ENCODE measurements around the gene IRX6. TPM values are rescaled to one million over a fixed set of nuclear protein-coding genes. Genes with fewer than 3 reads are reported as not detected.

The IRX6 gene
- total and polyA plus RNA-seq, 7 experiments from 2014 or later, result not detected

DNA sequence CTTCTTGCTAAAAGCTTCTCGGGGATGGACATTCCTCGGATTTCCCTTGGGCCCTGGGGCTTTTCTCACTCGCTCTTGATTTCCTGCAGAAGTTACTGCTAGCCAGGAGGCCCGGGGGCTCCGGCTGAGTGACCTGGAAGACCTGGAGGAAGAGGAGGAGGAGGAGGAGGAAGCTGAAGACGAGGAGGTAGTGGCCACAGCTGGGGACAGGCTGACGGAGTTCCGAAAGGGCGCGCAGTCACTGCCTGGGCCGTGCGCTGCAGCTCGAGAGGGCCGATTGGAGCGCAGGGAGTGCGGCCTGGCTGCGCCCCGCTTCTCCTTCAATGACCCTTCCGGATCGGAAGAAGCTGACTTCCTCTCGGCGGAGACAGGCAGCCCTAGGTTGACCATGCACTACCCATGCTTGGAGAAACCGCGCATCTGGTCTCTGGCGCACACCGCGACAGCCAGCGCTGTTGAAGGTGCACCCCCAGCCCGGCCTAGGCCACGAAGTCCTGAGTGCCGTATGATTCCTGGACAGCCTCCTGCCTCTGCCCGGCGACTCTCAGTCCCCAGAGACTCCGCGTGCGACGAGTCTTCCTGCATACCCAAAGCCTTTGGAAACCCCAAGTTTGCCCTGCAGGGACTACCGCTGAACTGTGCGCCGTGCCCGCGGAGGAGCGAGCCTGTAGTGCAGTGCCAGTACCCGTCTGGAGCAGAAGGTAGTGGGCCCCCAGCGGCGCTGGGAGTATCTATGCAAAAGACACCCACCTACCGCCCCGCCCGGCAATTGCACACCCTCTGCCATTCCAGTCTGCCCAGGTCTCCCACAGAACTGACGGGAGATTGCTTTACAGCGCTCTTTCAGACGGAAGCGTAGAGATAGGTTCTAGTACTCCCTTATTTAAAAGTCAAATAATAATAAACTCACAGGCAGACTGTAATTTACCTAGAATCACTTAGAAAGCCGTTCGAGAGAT is 4.9 kb downstream of the IRX6 start:
- ChIA-PET CTCF (no interaction called here), POLR2A (no interaction called here)
- Histone ChIP-seq H3K36me3 (ENCODE audit: control insufficient read depth in 2 of 3, insufficient read depth in 3 of 3, low read length in 3 of 3) (no peaks in the 10 kb centered on the region), H3K27ac (ENCODE audit: low read depth, low read length) (no peak overlapping the region), H3K9me3 (ENCODE audit: control insufficient read depth in 2 of 3, low read length in 3 of 3) (no peaks in the 10 kb centered on the region), H3K4me1 (ENCODE audit: control insufficient read depth in 2 of 2, insufficient read depth in 2 of 2, low read length in 2 of 2) (no peaks in the 10 kb centered on the region), H3K4me3 (ENCODE audit: low read length) (no peak overlapping the region), H3K27me3 (ENCODE audit: control insufficient read depth in 2 of 2, insufficient read depth in 2 of 2, low read length in 2 of 2) (no peaks in the 10 kb centered on the region)
- DNase-seq, result no peak
- peaks cover 0 to 3% (median 0%) of the 10 kb centered on the region in 5 donors for H3K36me3 Mint-ChIP-seq
- H3K9me3 Mint-ChIP-seq, result peaks cover 0 to 7% (median 0%) of the 10 kb centered on the region in 11 donors
- intact Hi-C loops (cut with micrococcal nuclease), result loop anchor here in 1 of 2 donors (5.0 kb wide), 1 partner anchor 397 kb away; the partner anchor contains the start of gene IRX5
- peaks cover 61 to 85% (median 82%) of the 10 kb centered on the region in 5 donors for H3K27me3 Mint-ChIP-seq
- no peak overlapping the region for H3K4me3 Mint-ChIP-seq
- ATAC-seq, result no peak
- H3K27ac Mint-ChIP-seq, result no peak overlapping the region
- peaks cover 0 to 12% (median 7%) of the 10 kb centered on the region in 7 donors for H3K4me1 Mint-ChIP-seq

DNA sequence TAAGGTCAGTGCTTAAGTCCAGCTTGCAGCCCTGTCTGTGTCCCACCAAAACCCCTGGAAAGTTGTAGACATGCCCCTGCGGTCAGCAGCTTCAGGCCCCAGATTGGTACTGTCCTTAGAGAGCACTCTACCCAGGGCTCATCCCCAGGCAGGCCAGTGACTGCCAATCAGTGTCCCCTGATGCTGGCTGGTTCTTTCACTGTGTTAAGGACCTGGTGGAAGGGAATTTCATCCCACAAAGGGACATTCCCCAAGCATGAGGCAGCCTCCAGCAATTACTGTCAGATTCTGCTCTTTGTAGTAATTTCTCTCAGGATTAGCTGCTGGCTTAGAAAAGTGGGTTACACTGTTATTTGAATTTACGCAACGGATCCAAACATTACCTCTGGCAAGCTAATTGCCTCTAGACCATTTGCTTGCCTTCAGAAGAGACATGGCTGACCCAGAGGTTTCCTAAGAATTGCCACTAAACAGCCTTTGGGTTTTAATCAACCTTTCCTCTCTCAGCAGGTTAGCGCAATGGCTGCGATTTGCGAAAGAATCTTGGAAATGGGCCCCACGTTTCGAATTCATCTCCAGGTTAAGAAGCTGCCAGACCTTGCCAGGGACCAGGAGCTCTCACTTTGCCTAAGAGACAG is 5.9 kb downstream of the IRX6 start:
- H3K36me3 Mint-ChIP-seq, result peaks cover 0 to 3% (median 0%) of the 10 kb centered on the region in 5 donors
- H3K27ac Mint-ChIP-seq, result no peak overlapping the region
- no peak overlapping the region for H3K4me3 ChIP-seq (ENCODE audit: low read length)
- no peaks in the 10 kb centered on the region for H3K27me3 ChIP-seq (ENCODE audit: control insufficient read depth in 2 of 2, insufficient read depth in 2 of 2, low read length in 2 of 2)
- peaks cover 61 to 90% (median 80%) of the 10 kb centered on the region in 5 donors for H3K27me3 Mint-ChIP-seq
- no peak for ATAC-seq
- no peaks in the 10 kb centered on the region for H3K4me1 ChIP-seq (ENCODE audit: control insufficient read depth in 2 of 2, insufficient read depth in 2 of 2, low read length in 2 of 2)
- H3K36me3 ChIP-seq (ENCODE audit: control insufficient read depth in 2 of 3, insufficient read depth in 3 of 3, low read length in 3 of 3), result no peaks in the 10 kb centered on the region
- H3K9me3 ChIP-seq (ENCODE audit: control insufficient read depth in 2 of 3, low read length in 3 of 3), result no peaks in the 10 kb centered on the region
- ChIA-PET POLR2A (no interaction called here), CTCF (no interaction called here)
- no peak overlapping the region for H3K27ac ChIP-seq (ENCODE audit: low read depth, low read length)
- intact Hi-C loops (cut with micrococcal nuclease), result loop anchor here in 1 of 2 donors (5.0 kb wide), 1 partner anchor 398 kb away; the partner anchor contains the start of gene IRX5
- H3K4me3 Mint-ChIP-seq, result no peak overlapping the region
- DNase-seq, result no peak
- peaks cover 0 to 7% (median 0%) of the 10 kb centered on the region in 11 donors for H3K9me3 Mint-ChIP-seq
- H3K4me1 Mint-ChIP-seq, result peaks cover 0 to 12% (median 7%) of the 10 kb centered on the region in 7 donors

DNA sequence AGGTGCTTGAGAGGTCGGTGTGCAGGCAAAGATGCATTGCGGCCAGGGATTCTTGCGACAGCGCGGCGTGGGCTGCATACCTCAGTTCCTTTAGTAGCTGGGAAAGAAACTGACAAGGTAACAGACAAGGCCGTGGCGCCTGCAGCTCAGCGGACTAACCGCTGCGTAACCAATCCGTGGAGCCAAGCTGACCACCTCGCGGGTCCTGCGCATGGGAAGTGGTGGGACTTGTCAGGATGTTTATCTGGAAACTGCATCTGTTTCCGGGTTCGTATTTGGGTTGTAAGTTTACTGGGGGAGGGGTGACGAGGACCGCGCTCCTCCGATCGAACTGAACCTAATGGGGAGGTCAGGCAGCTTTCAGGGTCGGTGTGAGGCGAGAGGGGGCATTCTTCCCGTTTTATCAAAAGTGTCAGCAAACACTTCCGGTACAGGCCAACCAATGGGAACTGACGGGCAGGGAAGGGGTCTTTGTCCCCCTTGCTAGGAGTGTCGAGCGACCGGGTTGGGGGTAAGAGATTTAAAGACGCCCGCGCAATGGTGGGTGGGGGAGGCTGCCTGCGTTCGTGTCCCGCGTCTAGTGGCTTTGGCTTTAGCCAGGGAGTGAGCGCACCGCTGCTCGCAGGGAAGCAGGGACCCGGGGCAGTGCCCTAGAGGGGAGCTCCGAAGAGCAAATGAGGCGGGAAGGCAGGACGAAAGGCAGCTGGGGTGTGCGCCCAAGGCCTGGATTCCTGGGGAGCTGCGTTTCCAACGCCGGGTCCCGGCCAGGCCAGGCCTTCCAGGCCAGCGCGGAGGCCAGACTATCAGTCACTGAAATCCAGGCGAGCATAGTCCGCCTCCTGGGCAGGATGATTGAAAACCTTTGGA is 7.0 kb downstream of the IRX6 start:
- H3K36me3 Mint-ChIP-seq, result peaks cover 0 to 3% (median 0%) of the 10 kb centered on the region in 5 donors
- H3K27me3 ChIP-seq (ENCODE audit: control insufficient read depth in 2 of 2, insufficient read depth in 2 of 2, low read length in 2 of 2), result no peaks in the 10 kb centered on the region
- ATAC-seq (no peak), DNase-seq (no peak)
- peaks cover 0 to 4% (median 0%) of the 10 kb centered on the region in 11 donors for H3K9me3 Mint-ChIP-seq
- no peaks in the 10 kb centered on the region for H3K4me1 ChIP-seq (ENCODE audit: control insufficient read depth in 2 of 2, insufficient read depth in 2 of 2, low read length in 2 of 2)
- no peak overlapping the region for H3K4me3 ChIP-seq (ENCODE audit: low read length)
- H3K36me3 ChIP-seq (ENCODE audit: control insufficient read depth in 2 of 3, insufficient read depth in 3 of 3, low read length in 3 of 3), result no peaks in the 10 kb centered on the region
- peaks cover 55 to 86% (median 72%) of the 10 kb centered on the region in 5 donors for H3K27me3 Mint-ChIP-seq
- no peak overlapping the region for H3K27ac Mint-ChIP-seq
- peak overlapping the region in 2 of 10 donors; percentile 14 to 21 for H3K4me3 Mint-ChIP-seq
- intact Hi-C loops (cut with micrococcal nuclease), result no loop called here
- ChIA-PET POLR2A (no interaction called here), CTCF (no interaction called here)
- no peak overlapping the region for H3K27ac ChIP-seq (ENCODE audit: low read depth, low read length)
- H3K4me1 Mint-ChIP-seq, result peaks cover 0 to 12% (median 7%) of the 10 kb centered on the region in 7 donors
- no peaks in the 10 kb centered on the region for H3K9me3 ChIP-seq (ENCODE audit: control insufficient read depth in 2 of 3, low read length in 3 of 3)

DNA sequence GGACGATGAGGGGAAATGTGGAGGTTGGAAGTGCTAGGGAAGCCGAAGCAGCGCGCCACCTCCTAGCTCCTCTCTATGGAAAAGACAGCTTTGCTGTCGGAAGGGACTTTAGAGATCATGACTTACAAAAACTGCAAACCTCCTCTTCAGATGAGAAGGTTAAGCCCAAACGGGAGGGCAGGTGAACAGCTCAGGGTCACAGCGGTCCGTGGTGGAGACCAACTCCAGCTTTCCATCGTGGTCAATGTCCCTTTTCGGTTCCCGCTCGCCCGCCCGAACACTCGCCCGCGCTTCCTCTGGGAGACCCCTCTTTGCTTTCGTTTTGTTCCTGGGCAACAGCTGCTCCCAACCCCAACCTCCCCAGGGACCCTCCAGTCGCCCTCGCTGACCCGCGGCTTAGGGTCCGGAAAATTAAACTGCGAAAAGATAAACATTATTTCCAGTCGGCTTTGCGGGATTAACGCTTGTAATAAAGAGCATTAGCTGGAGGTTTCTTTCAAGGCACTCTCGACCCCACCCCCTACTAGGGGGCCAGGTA is 7.7 kb downstream of the IRX6 start:
- H3K27me3 ChIP-seq (ENCODE audit: control insufficient read depth in 2 of 2, insufficient read depth in 2 of 2, low read length in 2 of 2), result no peaks in the 10 kb centered on the region
- intact Hi-C loops (cut with micrococcal nuclease), result no loop called here
- H3K9me3 ChIP-seq (ENCODE audit: control insufficient read depth in 2 of 3, low read length in 3 of 3), result no peaks in the 10 kb centered on the region
- Mint-ChIP-seq H3K36me3 (peaks cover 0 to 3% (median 0%) of the 10 kb centered on the region in 5 donors), H3K27me3 (peaks cover 55 to 80% (median 67%) of the 10 kb centered on the region in 5 donors), H3K27ac (no peak overlapping the region), H3K4me1 (peaks cover 0 to 12% (median 7%) of the 10 kb centered on the region in 7 donors), H3K9me3 (peaks cover 0 to 4% (median 0%) of the 10 kb centered on the region in 11 donors), H3K4me3 (peak overlapping the region in 1 of 10 donors; percentile 18)
- POLR2A ChIA-PET, result no interaction called here
- CTCF ChIA-PET, result no interaction called here
- DNase-seq (no peak), ATAC-seq (no peak)
- H3K4me3 ChIP-seq (ENCODE audit: low read length), result no peak overlapping the region
- no peaks in the 10 kb centered on the region for H3K36me3 ChIP-seq (ENCODE audit: control insufficient read depth in 2 of 3, insufficient read depth in 3 of 3, low read length in 3 of 3)
- H3K27ac ChIP-seq (ENCODE audit: low read depth, low read length), result no peak overlapping the region
- no peaks in the 10 kb centered on the region for H3K4me1 ChIP-seq (ENCODE audit: control insufficient read depth in 2 of 2, insufficient read depth in 2 of 2, low read length in 2 of 2)

DNA sequence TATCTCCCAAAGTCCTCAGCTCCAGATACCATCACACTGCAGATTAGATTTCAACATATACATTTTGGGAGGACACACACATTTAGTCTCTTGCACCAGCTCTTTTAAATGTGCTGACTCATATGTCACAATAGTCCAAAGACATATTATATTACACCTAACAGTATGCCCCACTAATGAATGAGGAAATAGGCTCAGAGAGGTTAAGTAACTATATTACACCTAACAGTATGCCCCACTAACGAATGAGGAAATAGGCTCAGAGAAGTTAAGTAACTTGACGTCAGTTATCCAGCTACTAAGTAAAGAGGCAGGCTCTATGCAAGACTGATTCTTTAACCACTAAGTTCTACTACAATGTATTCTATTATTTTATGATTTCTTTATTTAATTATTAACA is 9.7 kb downstream of the IRX6 start:
- Mint-ChIP-seq H3K9me3 (peaks cover 0 to 3% (median 0%) of the 10 kb centered on the region in 11 donors), H3K27me3 (peaks cover 41 to 66% (median 57%) of the 10 kb centered on the region in 5 donors), H3K4me1 (peaks cover 0 to 12% (median 7%) of the 10 kb centered on the region in 7 donors), H3K4me3 (no peak overlapping the region), H3K36me3 (no peaks in the 10 kb centered on the region), H3K27ac (no peak overlapping the region)
- ChIA-PET POLR2A (no interaction called here), CTCF (no interaction called here)
- intact Hi-C loops (cut with micrococcal nuclease), result no loop called here
- no peak overlapping the region for H3K27ac ChIP-seq (ENCODE audit: low read depth, low read length)
- no peak overlapping the region for H3K4me3 ChIP-seq (ENCODE audit: low read length)
- no peak for DNase-seq
- H3K36me3 ChIP-seq (ENCODE audit: control insufficient read depth in 2 of 3, insufficient read depth in 3 of 3, low read length in 3 of 3), result no peaks in the 10 kb centered on the region
- no peaks in the 10 kb centered on the region for H3K4me1 ChIP-seq (ENCODE audit: control insufficient read depth in 2 of 2, insufficient read depth in 2 of 2, low read length in 2 of 2)
- no peaks in the 10 kb centered on the region for H3K9me3 ChIP-seq (ENCODE audit: control insufficient read depth in 2 of 3, low read length in 3 of 3)
- peak; percentile 52 for ATAC-seq
- H3K27me3 ChIP-seq (ENCODE audit: control insufficient read depth in 2 of 2, insufficient read depth in 2 of 2, low read length in 2 of 2), result no peaks in the 10 kb centered on the region

DNA sequence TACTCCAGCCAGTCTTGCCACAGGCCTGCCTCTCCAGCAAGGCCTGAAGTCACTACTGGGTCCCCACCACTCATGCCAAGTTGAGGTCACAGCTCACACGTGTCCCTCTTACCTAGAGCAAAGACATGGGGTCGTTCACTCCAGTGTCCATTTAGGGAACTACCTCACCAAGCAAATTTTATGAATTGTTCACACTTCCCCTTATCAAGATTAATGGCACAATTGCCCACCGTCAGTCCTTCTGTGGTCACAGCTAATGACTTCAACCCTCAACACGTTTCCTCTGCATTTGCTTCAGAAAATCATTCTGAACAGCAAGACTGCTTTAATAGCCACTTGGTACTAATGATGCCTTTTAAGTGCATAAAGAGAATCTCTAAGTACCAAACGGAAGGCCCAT is 14.6 kb downstream of the IRX6 start:
- ATAC-seq (no peak), DNase-seq (no peak)
- CTCF ChIA-PET, result interaction anchor here (0.5 kb wide), 1 partner anchor 715 kb away, joined by 3 read pairs; no protein-coding TSS in a partner anchor
- Mint-ChIP-seq H3K27ac (no peak overlapping the region), H3K4me3 (no peak overlapping the region), H3K36me3 (no peaks in the 10 kb centered on the region), H3K27me3 (peaks cover 2 to 36% (median 24%) of the 10 kb centered on the region in 5 donors), H3K9me3 (peaks cover 0 to 2% (median 0%) of the 10 kb centered on the region in 11 donors), H3K4me1 (no peaks in the 10 kb centered on the region)
- Histone ChIP-seq H3K27ac (ENCODE audit: low read depth, low read length) (no peak overlapping the region), H3K4me3 (ENCODE audit: low read length) (no peak overlapping the region), H3K4me1 (ENCODE audit: control insufficient read depth in 2 of 2, insufficient read depth in 2 of 2, low read length in 2 of 2) (no peaks in the 10 kb centered on the region), H3K9me3 (ENCODE audit: control insufficient read depth in 2 of 3, low read length in 3 of 3) (no peaks in the 10 kb centered on the region), H3K27me3 (ENCODE audit: control insufficient read depth in 2 of 2, insufficient read depth in 2 of 2, low read length in 2 of 2) (no peaks in the 10 kb centered on the region), H3K36me3 (ENCODE audit: control insufficient read depth in 2 of 3, insufficient read depth in 3 of 3, low read length in 3 of 3) (no peaks in the 10 kb centered on the region)
- intact Hi-C loops (cut with micrococcal nuclease), result no loop called here
- POLR2A ChIA-PET, result no interaction called here
